A549 (cell line): ENCODE results near the gene STK26. TPM values are rescaled to one million over a fixed set of nuclear protein-coding genes. Genes with fewer than 3 reads are reported as not detected.

ENCODE experiments used
- ATAC-seq, 2 experiments: fragments of 200-7000 bp in 1 of 2; fragments of >200 bp in 1 of 2; cut with Nextera tagmentation in 1 of 2; cut with Tn5 transposase in 1 of 2; 3 replicates each; pipeline versions ENCODE4 v1.8.0 to v1.9.1; 2018 to 2020; ENCODE audit warnings: mild to moderate bottlenecking in 1 of 2, moderate library complexity in 1 of 2
- CTCF ChIA-PET: fragments of 300-600 bp; sonication (Branson Sonifier 250); formaldehyde crosslinking; extraction: SDS; loops from one replicate; lab custom pipeline; 2021; ENCODE audit warnings: antibody characterized with exemption, inconsistent platforms; lab: Yijun Ruan, JAX
- POLR2A ChIA-PET: fragments of 350-600 bp; formaldehyde crosslinking; extraction: SDS; loops from one replicate; lab custom pipeline; 2021; ENCODE audit warnings: antibody characterized with exemption, inconsistent platforms; lab: Yijun Ruan, JAX
- DNase-seq, 2 experiments: peaks; one replicate each; pipeline versions ENCODE4 v3.0.0 to v3.0.0-alpha.2; 2011 to 2016; ENCODE audit warnings: low read depth in 1 of 2, low spot score in 1 of 2
- FAIRE-seq: peaks from 2 replicates; lab custom pipeline; 2011; peaks lifted over from hg19 to GRCh38; lab: Jason Lieb, UNC
- H3K27ac ChIP-seq, 2 experiments: fragments of >200 bp; sonication (Bioruptor Twin); formaldehyde crosslinking; 3 replicates each; pipeline ENCODE4 v1.5.1; 2016 to 2017
- H3K4me1 ChIP-seq: fragments of >200 bp; sonication (Bioruptor Twin); formaldehyde crosslinking; 3 replicates; pipeline ENCODE4 v1.6.1; 2016
- H3K4me2 ChIP-seq: fragments of >200 bp; sonication (Bioruptor Twin); formaldehyde crosslinking; 3 replicates; pipeline ENCODE4 v1.6.1; 2016
- H3K4me3 ChIP-seq: fragments of >200 bp; sonication (Bioruptor Twin); formaldehyde crosslinking; 3 replicates; pipeline ENCODE4 v1.5.1; 2016
- H3K9me3 ChIP-seq: fragments of >200 bp; sonication (Bioruptor Twin); formaldehyde crosslinking; 3 replicates; pipeline ENCODE4 v1.6.1; 2016
- ESRRA ChIP-seq: fragments of 150-350 bp; IDR thresholded peaks from 2 replicates; pipeline ENCODE4 v1.6.1; 2014; ENCODE audit warnings: mild to moderate bottlenecking, low read length, borderline replicate concordance
- FOSL2 ChIP-seq, 2 experiments: fragments of 450-650 bp in 1 of 2; fragments of >200 bp in 1 of 2; sonication (Bioruptor Twin) in 1 of 2; formaldehyde crosslinking; IDR thresholded peaks; 2 replicates each; pipeline versions ENCODE4 v1.5.0 to v1.6.1; 2016 to 2020; ENCODE audit warnings: mild to moderate bottlenecking in 1 of 2, moderate library complexity in 1 of 2
- FOXS1 ChIP-seq: fragments of 250-450 bp; sonication (Bioruptor Pico); IDR thresholded peaks from 2 replicates; pipeline ENCODE4 v1.5.0; 2020; ENCODE audit warnings: mild to moderate bottlenecking, moderate library complexity
- GATA3 ChIP-seq: IDR thresholded peaks from 2 replicates; pipeline ENCODE4 v1.6.1; 2012; ENCODE audit warnings: borderline replicate concordance
- HMGXB4 ChIP-seq: fragments of 250-450 bp; sonication (Bioruptor Pico); IDR thresholded peaks from 2 replicates; pipeline ENCODE4 v1.5.0; 2021; ENCODE audit warnings: mild to moderate bottlenecking, moderate library complexity, borderline replicate concordance
- JUNB ChIP-seq: fragments of >200 bp; sonication (Bioruptor Twin); formaldehyde crosslinking; IDR thresholded peaks from 2 replicates; pipeline ENCODE4 v1.6.1; 2016
- KDM5A ChIP-seq: fragments of 200-600 bp; sonication (generic); IDR thresholded peaks from 2 replicates; pipeline ENCODE4 v1.6.1; 2016; ENCODE audit warnings: antibody characterized with exemption, mild to moderate bottlenecking
- MAFK ChIP-seq: fragments of 450-650 bp; IDR thresholded peaks from 2 replicates; pipeline ENCODE4 v1.6.1; 2014; ENCODE audit not compliant: partially characterized antibody
- MYC ChIP-seq: IDR thresholded peaks from 2 replicates; pipeline ENCODE4 v1.6.1; 2012; ENCODE audit warnings: mild to moderate bottlenecking, inconsistent platforms, low read length, improper control_type of control experiment, borderline replicate concordance
- PHF8 ChIP-seq: fragments of 200-600 bp; sonication (generic); IDR thresholded peaks from 2 replicates; pipeline ENCODE4 v1.6.1; 2016; ENCODE audit warnings: low read depth, mild to moderate bottlenecking, antibody characterized with exemption, moderate library complexity, borderline replicate concordance
- REST ChIP-seq: fragments of 200-600 bp; sonication (generic); IDR thresholded peaks from 2 replicates; pipeline ENCODE4 v1.6.1; 2016; ENCODE audit warnings: antibody characterized with exemption, mild to moderate bottlenecking, moderate library complexity
- SMC3 ChIP-seq: fragments of >200 bp; sonication (Bioruptor Twin); formaldehyde crosslinking; IDR thresholded peaks from 3 replicates; pipeline ENCODE4 v1.6.1; 2018; ENCODE audit warnings: inconsistent platforms
- TFCP2L1 ChIP-seq: fragments of 250-450 bp; sonication (Bioruptor Pico); IDR thresholded peaks from 2 replicates; pipeline ENCODE4 v1.5.0; 2021; ENCODE audit warnings: mild to moderate bottlenecking
- ZFP36 ChIP-seq: fragments of 450-650 bp; IDR thresholded peaks from 2 replicates; pipeline ENCODE4 v1.6.1; 2014; ENCODE audit warnings: borderline replicate concordance; ENCODE audit not compliant: partially characterized antibody
- ZNF302 ChIP-seq: fragments of 250-450 bp; sonication (Bioruptor Pico); IDR thresholded peaks from 2 replicates; pipeline ENCODE4 v1.9.0; 2021; ENCODE audit warnings: inconsistent platforms, mild to moderate bottlenecking, moderate library complexity
- WGBS: methylation state at CpG from one replicate; pipeline ENCODE4 v1.1.6; 2017; ENCODE audit errors: missing lambda C conversion rate; 5-methylcytosine and 5-hydroxymethylcytosine counted together
- polyA plus RNA-seq, 4 experiments: library from polyadenylated mRNA; depleted of rRNA in 3 of 4; stranded (reverse); fragments of >200 nt; fragmentation: RNase III in 1 of 4; extraction: RNeasy Plus Mini Kit Qiagen cat#74134 plus additional on column Dnase treatment in 1 of 4; gene quantifications; 2 replicates in 3 of 4; 3 replicates in 1 of 4; pipeline ENCODE4 v1.2.3, GENCODE V29; 2011 to 2017

The STK26 gene
- polyA plus RNA-seq, 2 of the 4 experiments (the other 2 are of a cell fraction), result 11.5 to 23.9 TPM

GRCh38 chrX:132059973-132060540 lies 37.0 kb downstream of the STK26 start:
- ATAC-seq (no peak), FAIRE-seq (peak; percentile 61), DNase-seq (no peak)
- WGBS, result 67% methylated on average over 2 of the region's 2 CpGs
- TF ChIP-seq ZNF302 (CRISPR knock-in tag) (no peak), ESRRA (no peak), MYC (no peak), FOSL2 (IDR thresholded peaks at IDR 0.05) (no peak), FOSL2 (CRISPR knock-in tag; IDR thresholded peaks at IDR 0.05) (no peak), JUNB (no peak), GATA3 (no peak), REST (no peak), FOXS1 (CRISPR knock-in tag) (no peak), MAFK (no peak)
- H3K27ac ChIP-seq, result no peak overlapping the region
- H3K4me2 ChIP-seq, result no peak overlapping the region
- H3K9me3 ChIP-seq, result no peaks in the 10 kb centered on the region
- POLR2A ChIA-PET, result no interaction called here
- H3K4me1 ChIP-seq, result no peaks in the 10 kb centered on the region
- no peak overlapping the region for H3K4me3 ChIP-seq
- CTCF ChIA-PET, result no interaction called here

- Histone ChIP-seq H3K4me2 (no peak overlapping the region), H3K4me3 (no peak overlapping the region)
- ATAC-seq, result no peak
- TF ChIP-seq HMGXB4 (CRISPR knock-in tag) (no peak), PHF8 (no peak), KDM5A (no peak)
- TF ChIP-seq, all 56 proteins: peak for 0
- no peak for DNase-seq
- H3K9me3 ChIP-seq, result no peaks in the 10 kb centered on the region
- 69% methylated on average over 3 of the region's 3 CpGs for WGBS
- ChIA-PET CTCF (no interaction called here), POLR2A (no interaction called here)
- no peak for FAIRE-seq
- no peaks in the 10 kb centered on the region for H3K4me1 ChIP-seq
- no peak overlapping the region for H3K27ac ChIP-seq
Measured at GRCh38 chrX:132063334-132063733, 40.2 kb downstream of the STK26 start.

GRCh38 chrX:132063862-132064261 lies 40.8 kb downstream of the STK26 start:
- POLR2A ChIA-PET, result no interaction called here
- TF ChIP-seq GATA3, result no peak
- TF ChIP-seq TFCP2L1 (CRISPR knock-in tag), result no peak
- no peak for TF ChIP-seq SMC3
- TF ChIP-seq ZFP36, result no peak
- CTCF ChIA-PET, result no interaction called here

More at GRCh38 chrX:132063862-132064261, 40.8 kb downstream of the STK26 start:
- no peak overlapping the region for H3K27ac ChIP-seq
- no peak overlapping the region for H3K4me3 ChIP-seq
- no peaks in the 10 kb centered on the region for H3K4me1 ChIP-seq
- no peak overlapping the region for H3K4me2 ChIP-seq
- FAIRE-seq, result peak; percentile 32
- 45% methylated on average over 3 of the region's 4 CpGs for WGBS
- H3K9me3 ChIP-seq, result no peaks in the 10 kb centered on the region
- no peak for DNase-seq
- ATAC-seq, result no peak
